GM21619 (cell line): ENCODE data around the gene SYNDIG1.

ENCODE experiments used
- ATAC-seq: cut with Tn5 transposase; IDR thresholded peaks from one replicate; pipeline ENCODE4 v1.9.1; 2021; ENCODE audit not compliant: unreplicated experiment

The SYNDIG1 gene

DNA sequence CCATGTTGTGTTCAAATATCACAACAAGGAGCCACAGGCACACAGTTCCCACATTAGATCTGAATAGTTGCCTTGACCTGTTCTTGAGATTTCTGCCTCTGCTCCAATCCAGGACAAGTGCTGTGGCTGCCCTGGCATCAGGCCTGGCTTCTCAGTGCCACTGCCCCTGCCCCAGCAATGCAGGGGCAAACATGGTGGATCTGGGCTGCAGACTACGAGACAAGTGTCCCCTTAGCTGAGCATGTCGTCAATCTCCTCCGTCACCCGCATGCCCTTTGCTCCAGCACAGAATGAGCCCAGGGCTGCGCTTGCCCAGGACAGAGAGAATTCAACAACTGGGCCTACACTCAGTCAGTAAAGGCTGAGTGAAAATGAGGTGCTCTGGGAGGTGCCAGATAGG, 201.6 kb downstream of the SYNDIG1 start:
- ATAC-seq = no peak

DNA sequence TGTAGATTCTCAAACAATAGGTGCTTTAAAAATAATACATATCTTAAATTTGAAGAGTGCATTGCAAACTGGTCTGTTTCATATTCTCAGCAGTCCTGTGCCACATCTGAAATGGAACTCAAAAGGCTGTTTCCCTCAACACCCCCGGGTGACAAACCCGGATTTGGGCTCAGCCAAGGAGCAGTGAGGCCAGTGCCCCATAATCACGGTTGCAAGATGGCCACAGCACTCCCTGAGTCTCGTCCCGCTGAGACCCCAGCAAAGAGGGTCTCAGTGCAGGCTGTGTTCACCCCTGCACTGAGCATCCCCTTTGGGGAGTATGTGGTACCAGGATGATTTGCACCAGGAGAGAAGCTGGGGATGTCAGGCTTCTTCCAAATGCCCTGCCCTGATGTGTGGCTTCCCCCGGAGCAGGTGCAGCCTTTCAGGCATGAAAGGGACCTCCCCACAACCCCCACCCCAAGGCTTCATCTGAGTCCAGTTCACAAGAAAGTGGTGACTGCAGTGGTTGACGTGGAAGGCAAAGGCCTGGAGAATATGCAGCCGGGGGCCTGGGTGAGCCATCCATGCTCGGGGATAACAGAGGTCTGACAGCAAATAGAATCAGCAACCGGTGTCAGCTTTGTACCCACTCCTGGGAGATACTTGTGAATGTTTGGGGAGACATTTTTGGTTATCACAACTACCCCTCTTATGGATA, 202.9 kb downstream of the SYNDIG1 start:
- ATAC-seq = no peak

GRCh38 chr20:24672886-24673677, 203.7 kb downstream of the SYNDIG1 start:
- ATAC-seq = no peak

DNA sequence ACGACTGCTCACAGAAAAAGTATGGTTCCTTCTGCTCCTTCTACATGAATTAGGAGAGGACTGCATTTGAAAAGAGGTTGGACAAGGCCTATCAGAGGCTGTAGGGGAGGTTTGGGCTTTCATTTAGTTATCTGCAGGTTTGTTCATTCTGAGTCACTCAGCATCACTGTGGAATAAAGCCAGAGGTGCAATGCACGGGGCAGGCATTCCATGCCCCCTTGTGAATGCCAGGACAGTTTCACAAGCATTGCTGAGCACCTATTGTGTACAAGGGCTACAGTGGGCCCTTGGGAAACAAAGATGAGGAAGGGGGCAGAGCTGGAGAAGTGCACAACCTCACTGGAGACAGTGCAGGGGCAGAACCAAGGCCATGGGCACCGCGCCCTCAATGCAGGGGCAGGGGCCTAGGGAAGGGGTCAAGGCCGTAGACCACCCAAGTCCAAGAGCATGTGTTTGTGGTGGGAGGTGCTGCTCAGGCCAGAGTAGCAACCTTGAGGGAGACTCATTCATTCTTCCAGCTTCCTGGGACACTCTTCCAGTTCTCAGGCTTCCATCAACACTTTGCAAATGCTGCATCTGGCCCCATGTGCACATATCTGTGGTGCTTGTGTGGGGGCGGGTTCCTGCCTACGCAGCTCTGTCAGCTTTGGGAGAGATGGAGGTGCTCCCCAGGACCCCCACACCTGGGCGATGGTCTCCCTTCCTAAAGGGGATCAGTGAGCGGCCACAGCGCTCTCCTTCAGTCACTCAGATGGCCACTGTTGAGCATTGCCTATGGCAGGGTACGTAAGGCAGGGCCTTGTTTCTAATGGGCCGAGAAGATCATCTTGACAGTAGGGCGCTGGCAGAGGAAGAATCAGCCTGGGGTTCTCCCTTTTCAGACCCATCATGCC, 204.5 kb downstream of the SYNDIG1 start:
- no peak for ATAC-seq

GRCh38 chr20:24674921-24675605, 205.6 kb downstream of the SYNDIG1 start:
- ATAC-seq = no peak

DNA sequence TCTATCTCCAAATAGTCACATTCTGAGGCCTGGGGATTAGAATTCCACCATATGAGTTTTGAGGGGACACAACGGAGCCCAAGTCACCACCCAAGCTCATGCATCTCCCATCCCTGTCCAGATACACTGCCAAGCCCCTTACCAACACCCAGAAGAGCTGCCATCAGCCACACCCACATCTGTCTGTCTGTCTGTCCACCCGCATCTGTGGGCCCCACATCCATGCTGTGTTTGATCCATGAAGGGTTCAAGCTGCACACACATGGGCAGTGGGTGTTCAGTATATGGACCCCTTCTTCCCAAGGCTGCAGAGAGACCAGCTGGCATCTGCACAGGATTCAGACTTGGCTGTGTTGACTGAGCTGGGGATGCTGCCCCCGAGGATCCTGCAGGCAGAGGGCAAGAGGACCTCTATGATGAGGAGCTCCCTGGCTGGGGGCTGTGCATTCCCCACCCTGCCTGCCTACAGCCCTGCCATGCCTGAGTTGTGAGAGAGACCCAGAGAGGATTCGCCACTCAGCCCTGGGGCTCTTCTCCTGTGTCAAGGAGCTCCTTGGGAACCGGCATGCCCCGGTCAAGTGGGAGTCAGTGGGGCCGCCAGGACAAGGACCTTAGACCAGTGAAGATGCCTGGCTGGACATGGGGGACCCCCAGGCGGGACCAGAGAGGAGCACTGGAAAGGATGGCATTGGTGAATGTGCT, 206.4 kb downstream of the SYNDIG1 start:
- ATAC-seq = no peak

- no peak for ATAC-seq
These were observed 207.0 kb downstream of the SYNDIG1 start for GRCh38 chr20:24676353-24676977.

DNA sequence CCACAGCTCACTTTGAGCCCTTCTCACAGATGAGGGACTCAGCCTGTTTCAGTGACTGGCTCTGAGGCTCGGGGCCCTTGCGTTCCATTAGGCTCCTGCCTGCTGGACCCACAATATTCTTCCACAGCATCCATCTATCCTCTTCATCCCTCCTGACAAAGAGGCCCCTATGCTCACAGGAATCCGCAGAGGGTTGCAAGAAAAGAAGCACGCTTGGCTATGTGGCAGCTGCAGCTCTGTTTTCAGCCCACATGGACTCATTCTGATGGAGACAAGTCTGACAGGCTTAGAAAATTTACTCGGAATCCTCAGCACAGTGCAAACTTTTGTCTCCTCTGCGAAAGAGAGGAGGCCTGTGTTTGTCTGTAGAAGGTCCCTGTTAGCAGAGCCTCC, 207.5 kb downstream of the SYNDIG1 start:
- ATAC-seq = no peak

DNA sequence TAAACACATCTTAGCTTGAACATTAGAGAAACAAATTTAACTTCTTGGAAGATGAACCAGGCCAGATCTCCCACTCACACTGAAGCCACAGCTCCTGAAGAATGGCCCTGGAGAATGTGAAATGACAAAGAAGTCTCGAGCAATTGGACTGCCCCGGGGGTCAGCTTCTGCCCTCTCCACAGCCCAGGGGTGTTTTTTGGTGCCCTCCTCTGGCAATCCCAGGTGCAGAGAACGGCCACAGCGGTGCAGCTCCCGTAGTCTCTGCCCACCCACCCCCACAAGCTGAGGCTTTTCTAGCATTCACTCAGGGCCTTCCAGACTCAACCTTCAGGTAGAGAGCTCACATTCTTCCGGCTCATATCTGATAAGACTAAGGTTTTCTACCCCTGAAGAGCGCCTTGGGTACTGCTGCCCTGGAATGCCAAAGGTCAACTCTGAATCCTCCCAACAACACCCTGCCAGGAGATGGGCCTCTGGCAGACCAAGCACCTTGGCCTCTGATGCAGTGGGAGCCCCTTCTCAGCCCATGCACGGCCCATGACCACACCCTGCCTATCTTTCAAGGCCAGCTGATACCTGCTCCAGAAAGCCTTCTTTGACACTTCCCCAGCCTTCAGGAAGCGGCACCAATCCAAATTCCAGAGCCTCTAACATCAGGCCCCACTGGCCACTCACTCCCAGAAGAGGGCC, 208.3 kb downstream of the SYNDIG1 start:
- ATAC-seq = no peak

DNA sequence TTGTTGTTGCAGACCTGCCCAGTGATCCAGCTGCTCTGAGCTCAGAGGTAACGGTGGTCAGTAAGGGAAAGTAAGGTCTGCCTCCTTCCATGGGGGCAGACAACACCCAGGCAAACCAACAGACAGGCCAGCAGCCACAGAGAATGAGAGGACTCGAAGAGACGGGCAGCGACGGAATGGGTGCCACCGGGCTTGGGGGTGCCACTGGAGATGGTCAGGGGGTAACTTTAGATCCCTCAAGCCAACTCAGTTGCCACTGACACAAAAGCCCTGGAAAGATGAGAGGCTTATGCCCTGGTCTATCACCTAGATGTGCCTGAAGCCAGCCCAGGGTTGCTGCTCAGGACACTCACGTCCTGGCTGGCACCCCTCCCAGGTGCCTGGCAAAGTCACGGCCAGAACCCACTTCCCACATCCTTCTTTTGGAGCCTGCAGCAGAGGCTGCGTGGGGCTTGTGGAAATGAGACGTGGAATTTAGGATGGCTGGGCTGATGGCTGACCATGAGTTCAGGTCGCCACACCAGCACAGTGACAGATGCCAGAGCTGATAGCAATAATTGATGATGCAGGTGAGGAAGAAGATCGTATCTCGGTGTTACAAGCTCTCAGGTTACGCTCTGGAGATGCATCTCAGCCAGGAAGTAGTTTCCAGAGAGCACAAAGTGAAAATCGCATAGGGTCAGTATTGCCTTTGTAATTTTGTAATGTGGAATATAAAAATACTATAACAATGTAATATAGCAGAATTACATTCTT, 209.1 kb downstream of the SYNDIG1 start:
- ATAC-seq = no peak

GRCh38 chr20:24679448-24680047, 210.1 kb downstream of the SYNDIG1 start:
- no peak for ATAC-seq

DNA sequence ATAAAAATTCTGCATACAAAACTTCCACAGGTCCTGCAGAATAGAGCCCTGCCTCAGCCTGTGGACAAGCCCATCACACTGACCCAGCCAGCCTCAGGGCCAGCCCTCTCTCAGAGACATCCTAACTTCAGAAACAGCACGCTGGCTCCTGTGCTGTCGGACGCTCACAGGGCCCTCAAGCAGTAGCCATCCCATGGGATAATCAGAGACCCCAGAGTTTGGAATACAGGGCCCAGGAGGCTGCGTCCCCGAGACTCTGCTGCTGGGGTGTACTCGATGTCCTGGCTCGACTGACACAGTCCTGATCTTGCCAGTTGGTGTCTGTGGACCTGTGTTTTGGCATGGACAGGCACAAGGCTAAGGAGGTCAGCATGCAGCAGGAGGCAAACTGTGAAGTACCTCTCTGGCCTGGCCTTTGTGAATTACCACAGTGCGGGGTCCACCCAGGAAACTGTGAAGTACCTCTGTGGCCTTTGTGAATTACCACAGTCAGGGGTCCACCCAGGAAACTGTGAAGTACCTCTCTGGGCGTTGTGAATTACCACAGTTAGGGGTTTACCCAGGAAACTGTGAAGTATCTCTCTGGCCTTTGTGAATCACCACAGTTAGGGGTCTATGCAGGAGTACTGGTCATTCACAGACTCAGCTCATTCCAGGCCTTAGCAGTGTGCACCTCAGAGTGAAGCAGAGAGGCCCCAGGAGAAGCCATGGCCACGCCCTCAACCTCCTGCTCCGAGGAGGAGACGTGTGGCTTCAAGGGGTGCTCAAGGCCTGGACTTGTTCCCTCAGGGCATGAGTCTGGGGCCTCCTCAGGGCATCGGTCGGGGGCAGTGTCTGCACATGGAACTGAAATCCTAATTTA, 212.4 kb downstream of the SYNDIG1 start:
- no peak for ATAC-seq

- ATAC-seq = no peak
These were observed 213.1 kb downstream of the SYNDIG1 start for GRCh38 chr20:24682496-24682985.

GRCh38 chr20:24683676-24684075, 214.2 kb downstream of the SYNDIG1 start:
- no peak for ATAC-seq

- no peak for ATAC-seq
These were observed 215.0 kb downstream of the SYNDIG1 start for GRCh38 chr20:24684421-24684871.

GRCh38 chr20:24684956-24685691, 215.7 kb downstream of the SYNDIG1 start:
- no peak for ATAC-seq
